ENCODE results near the gene MTERF4.

- no peak for TF ChIP-seq E2F6 (IDR thresholded peaks at IDR 0.05)
- no peak for TF ChIP-seq YY1 (IDR thresholded peaks at IDR 0.05; ENCODE audit: low read depth, low read length)
- no peak; the same call in 1 of the 2 replicates for TF ChIP-seq POLR2AphosphoS5 (IDR thresholded peaks at IDR 0.05; ENCODE audit: low read depth, low read length)
- no peak for TF ChIP-seq RAD21 (IDR thresholded peaks at IDR 0.05 in 1 of 2, conservative IDR thresholded peaks at IDR 0.05 in 1 of 2; ENCODE audit: low read depth in 2 of 2, low read length in 2 of 2)
- TF ChIP-seq POLR2A (IDR thresholded peaks at IDR 0.05; ENCODE audit: control extremely low read depth in 1 of 2, low read depth in 2 of 2, low read length in 2 of 2) = no peak
- no peak for TF ChIP-seq HDAC2 (IDR thresholded peaks at IDR 0.05; ENCODE audit: borderline replicate concordance in 1 of 2, low read depth in 2 of 2, low read length in 2 of 2)
Observed at GRCh38 chr2:241092677-241093076, 9.4 kb downstream of the MTERF4 start.

Measured in H1 (cell line).